Left renal pelvis (tissue), 4 donors: ENCODE data around the gene CTDSP2. TPM values are rescaled to one million over a fixed set of nuclear protein-coding genes. Genes with fewer than 3 reads are reported as not detected.

Experiments used
- polyA plus RNA-seq, 4 donors: library from polyadenylated mRNA; unstranded; fragments of 120-200 nt; gene quantifications; one replicate each; pipeline ENCODE4 v1.2.1, GENCODE V29; 2013; ENCODE audit not compliant: insufficient read length in 4 of 4

CTDSP2 gene
- polyA plus RNA-seq, 4 donors, result 235 to 272 (median 260) TPM

Other genes with a start within 250 kb of the CTDSP2 start
- gene DTX3, start 241.9 kb downstream of the CTDSP2 start, polyA plus RNA-seq, result 10 to 100 TPM; 53.9 to 82.4 (median 62.2) TPM
- 100 to 1,000 TPM in 1 of 4 donors, 10 to 100 TPM in 3; 33.6 to 101 (median 36.9) TPM for gene ARHGEF25, start 235.3 kb downstream of the CTDSP2 start, polyA plus RNA-seq
- 1 to 10 TPM in 1 of 4 donors, under 1 TPM in 3; 0.79 to 6.1 (median 0.93) TPM for gene B4GALNT1, start 213.5 kb downstream of the CTDSP2 start, polyA plus RNA-seq
- 100 to 1,000 TPM; 189 to 235 (median 201) TPM for gene OS9, start 152.6 kb downstream of the CTDSP2 start, polyA plus RNA-seq
- 1 to 10 TPM in 3 of 4 donors, under 1 TPM in 1; 0.79 to 1.5 (median 1.4) TPM for gene AGAP2, start 108.0 kb downstream of the CTDSP2 start, polyA plus RNA-seq
- gene TSPAN31, start 101.7 kb downstream of the CTDSP2 start, polyA plus RNA-seq, result 100 to 1,000 TPM in 2 of 4 donors, 10 to 100 TPM in 2; 67.7 to 108 (median 102) TPM
- gene CDK4, start 94.4 kb downstream of the CTDSP2 start, polyA plus RNA-seq, result 100 to 1,000 TPM; 199 to 236 (median 214) TPM
- gene MARCHF9, start 91.6 kb downstream of the CTDSP2 start, polyA plus RNA-seq, result 10 to 100 TPM in 3 of 4 donors, 1 to 10 TPM in 1; 9.9 to 25.9 (median 16.3) TPM
- gene CYP27B1, start 79.7 kb downstream of the CTDSP2 start, polyA plus RNA-seq, result 1 to 10 TPM in 2 of 4 donors, under 1 TPM in 2; 0.72 to 2.2 (median 0.96) TPM
- 10 to 100 TPM; 29.0 to 32.3 (median 31.5) TPM for gene METTL1, start 74.6 kb downstream of the CTDSP2 start, polyA plus RNA-seq
- gene EEF1AKMT3, start 74.1 kb downstream of the CTDSP2 start, polyA plus RNA-seq, result 10 to 100 TPM; 11.2 to 17.5 (median 11.7) TPM
- 10 to 100 TPM; 23.4 to 47.4 (median 46.9) TPM for gene TSFM, start 63.9 kb downstream of the CTDSP2 start, polyA plus RNA-seq
- 10 to 100 TPM in 1 of 4 donors, 1 to 10 TPM in 3; 5.1 to 18.0 (median 8.2) TPM for gene AVIL, start 28.0 kb downstream of the CTDSP2 start, polyA plus RNA-seq
- 10 to 100 TPM in 2 of 4 donors, 1 to 10 TPM in 2; 7.8 to 15.7 (median 10.5) TPM for gene ATP23, start 94.8 kb upstream of the CTDSP2 start, polyA plus RNA-seq